H9 (cell line): ENCODE data around the gene COL18A1. TPM values are rescaled to one million over a fixed set of nuclear protein-coding genes. Genes with fewer than 3 reads are reported as not detected.
"Not testable (repeated sequence)": the region's sequence is repeated elsewhere in the genome, so short reads cannot be mapped to it uniquely, and the experiment has no call there.

Experiments used
- DNase-seq: peaks from one replicate; pipeline ENCODE4 v3.0.0-alpha.2; 2017
- H2AFZ ChIP-seq: one replicate; pipeline ENCODE4 v1.6.1; 2013; ENCODE audit warnings: mild to moderate bottlenecking, low read length, control low read depth, moderate library complexity
- H2AK5ac ChIP-seq: 2 replicates; pipeline ENCODE4 v1.6.1; 2013; ENCODE audit warnings: low read length, control low read depth, mixed read lengths; ENCODE audit not compliant: insufficient read length
- H2BK120ac ChIP-seq: one replicate; pipeline ENCODE4 v1.6.1; 2013; ENCODE audit warnings: low read depth, mild to moderate bottlenecking, low read length, control low read depth, inconsistent platforms; ENCODE audit not compliant: poor library complexity, severe bottlenecking
- H2BK12ac ChIP-seq: 2 replicates; pipeline ENCODE4 v1.6.1; 2013; ENCODE audit warnings: low read length, control low read depth, mixed read lengths, low read depth; ENCODE audit not compliant: insufficient read length
- H2BK15ac ChIP-seq: 2 replicates; pipeline ENCODE4 v1.6.1; 2013; ENCODE audit warnings: low read depth, low read length, control low read depth
- H2BK20ac ChIP-seq: one replicate; pipeline ENCODE4 v1.6.1; 2013; ENCODE audit warnings: low read depth, mild to moderate bottlenecking, low read length, control low read depth, inconsistent platforms; ENCODE audit not compliant: poor library complexity, severe bottlenecking
- H2BK5ac ChIP-seq: 2 replicates; pipeline ENCODE4 v1.6.1; 2013; ENCODE audit warnings: low read length, control low read depth, mixed read lengths; ENCODE audit not compliant: insufficient read length
- H3K14ac ChIP-seq: 2 replicates; pipeline ENCODE4 v1.6.1; 2013; ENCODE audit warnings: low read length, control low read depth; ENCODE audit not compliant: insufficient read depth
- H3K18ac ChIP-seq: 2 replicates; pipeline ENCODE4 v1.6.1; 2013; ENCODE audit warnings: low read depth, mild to moderate bottlenecking, mixed read lengths, low read length, control low read depth; ENCODE audit not compliant: insufficient read length
- H3K23ac ChIP-seq: 2 replicates; pipeline ENCODE4 v1.6.1; 2013; ENCODE audit warnings: low read length, control low read depth, mixed read lengths, low read depth; ENCODE audit not compliant: insufficient read length
- H3K23me2 ChIP-seq: 2 replicates; pipeline ENCODE4 v1.6.1; 2013; ENCODE audit warnings: low read depth, mild to moderate bottlenecking, mixed read lengths, low read length, control low read depth; ENCODE audit not compliant: insufficient read length, poor library complexity, severe bottlenecking
- H3K27ac ChIP-seq: 2 replicates; pipeline ENCODE4 v1.5.1; 2013; ENCODE audit warnings: low read length, control low read depth, mixed read lengths, low read depth; ENCODE audit not compliant: insufficient read length
- H3K27me3 ChIP-seq: 2 replicates; pipeline ENCODE4 v1.6.1; 2013; ENCODE audit warnings: low read length, control low read depth, inconsistent platforms; ENCODE audit not compliant: insufficient read depth
- H3K4ac ChIP-seq: 2 replicates; pipeline ENCODE4 v1.6.1; 2013; ENCODE audit warnings: low read depth, mild to moderate bottlenecking, control low read depth, inconsistent platforms, low read length, moderate library complexity
- H3K4me1 ChIP-seq: 2 replicates; pipeline ENCODE4 v1.6.1; 2013; ENCODE audit warnings: low read length, control low read depth, inconsistent platforms; ENCODE audit not compliant: insufficient read depth
- H3K4me2 ChIP-seq: 2 replicates; pipeline ENCODE4 v1.6.1; 2013; ENCODE audit warnings: low read length, control low read depth, mixed read lengths; ENCODE audit not compliant: insufficient read length, insufficient read depth
- H3K56ac ChIP-seq: 2 replicates; pipeline ENCODE4 v1.6.1; 2013; ENCODE audit warnings: low read depth, mild to moderate bottlenecking, mixed read lengths, low read length, control low read depth; ENCODE audit not compliant: insufficient read length
- H3K79me1 ChIP-seq: 2 replicates; pipeline ENCODE4 v1.6.1; 2013; ENCODE audit warnings: low read depth, mild to moderate bottlenecking, moderate library complexity, low read length, control low read depth, inconsistent platforms; ENCODE audit not compliant: insufficient read depth, poor library complexity, severe bottlenecking
- H3K79me2 ChIP-seq: 2 replicates; pipeline ENCODE4 v1.6.1; 2013; ENCODE audit warnings: low read length, control low read depth, inconsistent platforms; ENCODE audit not compliant: insufficient read depth
- H3K9ac ChIP-seq: 2 replicates; pipeline ENCODE4 v1.6.1; 2013; ENCODE audit warnings: low read length, control low read depth, mixed read lengths; ENCODE audit not compliant: insufficient read length; ENCODE audit errors: extremely low read depth
- H3K9me3 ChIP-seq: one replicate; pipeline ENCODE4 v1.6.1; 2013; ENCODE audit warnings: low read depth, low read length, inconsistent platforms; ENCODE audit not compliant: control insufficient read depth
- H3T11ph ChIP-seq: one replicate; pipeline ENCODE4 v1.6.1; 2013; ENCODE audit warnings: mild to moderate bottlenecking, low read length, control low read depth, inconsistent platforms
- H4K20me1 ChIP-seq: one replicate; pipeline ENCODE4 v1.6.1; 2013; ENCODE audit not compliant: control insufficient read depth, insufficient read length, insufficient read depth
- H4K5ac ChIP-seq: 2 replicates; pipeline ENCODE4 v1.6.1; 2013; ENCODE audit warnings: low read depth, mild to moderate bottlenecking, mixed read lengths, low read length, control low read depth; ENCODE audit not compliant: insufficient read length
- H4K8ac ChIP-seq: replicated peaks from 2 replicates; pipeline ENCODE4 v1.6.1; 2013; ENCODE audit warnings: low read length, control low read depth, mixed read lengths, low read depth; ENCODE audit not compliant: insufficient read length
- H4K91ac ChIP-seq: 2 replicates; pipeline ENCODE4 v1.6.1; 2013; ENCODE audit warnings: low read depth, mild to moderate bottlenecking, moderate library complexity, mixed read lengths, low read length, control low read depth; ENCODE audit not compliant: insufficient read length
- H3K27ac Mint-ChIP-seq, 3 experiments: 2 replicates in 2 of 3; 3 replicates in 1 of 3; pipeline ENCODE4 v1.8.0; 2020 to 2021; ENCODE audit warnings: mixed read lengths in 3 of 3, mild to moderate bottlenecking in 1 of 3, moderate library complexity in 1 of 3
- H3K27me3 Mint-ChIP-seq: 2 replicates; pipeline ENCODE4 v1.8.0; 2021; ENCODE audit warnings: low read depth, mild to moderate bottlenecking, moderate library complexity, mixed read lengths
- H3K36me3 Mint-ChIP-seq, 3 experiments: 2 replicates in 2 of 3; 3 replicates in 1 of 3; pipeline ENCODE4 v1.8.0; 2020 to 2021; ENCODE audit warnings: low read depth in 3 of 3, mixed read lengths in 3 of 3; ENCODE audit not compliant: insufficient read depth in 1 of 3
- H3K4me1 Mint-ChIP-seq, 2 experiments: 2 replicates each; pipeline ENCODE4 v1.8.0; 2020; ENCODE audit warnings: mixed read lengths in 2 of 2
- H3K4me3 Mint-ChIP-seq, 2 experiments: 2 replicates in 1 of 2; 3 replicates in 1 of 2; pipeline ENCODE4 v1.8.0; 2020 to 2021; ENCODE audit warnings: mild to moderate bottlenecking in 2 of 2, mixed read lengths in 2 of 2, moderate library complexity in 1 of 2
- H3K9me3 Mint-ChIP-seq, 2 experiments: 2 replicates in 1 of 2; 3 replicates in 1 of 2; pipeline ENCODE4 v1.8.0; 2020; ENCODE audit warnings: mild to moderate bottlenecking in 2 of 2, mixed read lengths in 2 of 2, moderate library complexity in 1 of 2
- WGBS: extraction: QIAGEN DNeasy Blood & Tissue Kit; methylation state at CpG from one replicate; pipeline ENCODE4 v1.1.7; 2013; ENCODE audit warnings: missing lambda C conversion rate, low lambda C conversion rate, mixed read lengths; ENCODE audit not compliant: insufficient read length; ENCODE audit errors: extremely low coverage; 5-methylcytosine and 5-hydroxymethylcytosine counted together
- total RNA-seq: library from RNA; stranded (reverse); gene quantifications from 2 replicates; pipeline ENCODE4 v1.2.1, GENCODE V29; 2021
- TF ChIP-seq, protein P1 (sequence below): fragments of 200-600 bp; sonication (generic); conservative IDR thresholded peaks from 3 replicates; pipeline ENCODE4 v1.8.0; 2021; ENCODE audit warnings: antibody characterized with exemption, mild to moderate bottlenecking

COL18A1 gene
- total RNA-seq, 1 experiment from 2014 or later, result 232 TPM

DNA sequence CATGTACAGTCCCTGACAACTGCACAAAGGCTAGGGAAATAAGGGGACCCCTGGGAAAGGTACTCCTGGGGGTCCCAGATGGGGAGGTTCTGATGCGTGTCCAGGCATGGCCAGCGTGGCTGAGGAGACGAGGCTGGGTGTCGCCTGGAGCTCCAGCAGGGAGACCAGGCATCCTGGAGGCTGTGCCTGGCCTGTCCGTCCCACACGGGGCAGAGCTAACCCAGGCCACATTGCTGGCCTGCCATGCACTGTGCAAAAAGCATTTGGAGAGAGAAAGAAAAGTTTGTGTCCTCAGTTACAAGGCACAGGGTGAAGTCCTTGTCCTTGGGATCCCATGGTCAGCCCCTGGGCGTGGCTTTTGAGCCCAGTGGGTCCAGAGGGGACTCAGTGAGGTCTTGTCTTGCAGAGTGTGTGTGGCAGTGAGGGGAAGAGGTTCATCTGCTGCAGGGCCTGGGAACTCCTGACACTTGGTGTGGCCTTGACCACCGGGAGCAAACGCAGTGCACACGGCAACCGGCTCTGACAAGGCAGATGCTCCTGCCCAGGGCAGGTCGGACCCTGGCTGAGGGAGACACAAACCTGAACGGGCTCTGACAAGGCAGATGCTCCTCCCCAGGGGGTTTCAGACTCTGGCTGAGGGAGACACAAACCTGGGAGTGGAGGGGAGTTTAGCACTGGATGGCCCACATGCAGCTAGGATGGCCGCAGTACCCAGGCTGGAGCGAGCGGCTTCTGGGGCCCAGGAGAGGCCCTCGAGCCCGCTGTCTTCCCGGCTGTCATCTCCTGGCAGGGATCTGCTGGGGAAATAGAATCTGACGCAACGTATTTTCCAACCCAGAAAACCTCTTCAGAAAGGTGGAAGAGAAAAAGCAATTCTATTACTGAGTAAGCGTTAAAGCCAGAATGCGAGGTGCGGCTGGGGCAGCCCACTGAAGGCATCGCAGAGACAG, 37.3 kb upstream of the COL18A1 start:
- TF ChIP-seq, protein P1, sequence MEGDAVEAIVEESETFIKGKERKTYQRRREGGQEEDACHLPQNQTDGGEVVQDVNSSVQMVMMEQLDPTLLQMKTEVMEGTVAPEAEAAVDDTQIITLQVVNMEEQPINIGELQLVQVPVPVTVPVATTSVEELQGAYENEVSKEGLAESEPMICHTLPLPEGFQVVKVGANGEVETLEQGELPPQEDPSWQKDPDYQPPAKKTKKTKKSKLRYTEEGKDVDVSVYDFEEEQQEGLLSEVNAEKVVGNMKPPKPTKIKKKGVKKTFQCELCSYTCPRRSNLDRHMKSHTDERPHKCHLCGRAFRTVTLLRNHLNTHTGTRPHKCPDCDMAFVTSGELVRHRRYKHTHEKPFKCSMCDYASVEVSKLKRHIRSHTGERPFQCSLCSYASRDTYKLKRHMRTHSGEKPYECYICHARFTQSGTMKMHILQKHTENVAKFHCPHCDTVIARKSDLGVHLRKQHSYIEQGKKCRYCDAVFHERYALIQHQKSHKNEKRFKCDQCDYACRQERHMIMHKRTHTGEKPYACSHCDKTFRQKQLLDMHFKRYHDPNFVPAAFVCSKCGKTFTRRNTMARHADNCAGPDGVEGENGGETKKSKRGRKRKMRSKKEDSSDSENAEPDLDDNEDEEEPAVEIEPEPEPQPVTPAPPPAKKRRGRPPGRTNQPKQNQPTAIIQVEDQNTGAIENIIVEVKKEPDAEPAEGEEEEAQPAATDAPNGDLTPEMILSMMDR, result no peak
- H3K56ac ChIP-seq, result no peak overlapping the region
- Mint-ChIP-seq H3K4me1 (peaks cover 40 to 51% of the 10 kb centered on the region in 2 experiments), H3K36me3 (peaks cover 0 to 1% (median 0%) of the 10 kb centered on the region in 3 experiments; a peak in 2 of 7 replicates), H3K9me3 (peaks cover 1 to 6% of the 10 kb centered on the region in 2 experiments), H3K27me3 (peaks cover 12% of the 10 kb centered on the region), H3K27ac (peak overlapping the region in 2 of 3 experiments; percentile 54 to 65; a peak in 3 of 7 replicates), H3K4me3 (no peak overlapping the region)
- DNase-seq, result no peak
- H3K79me2 ChIP-seq, result no peaks in the 10 kb centered on the region
- no CpG with 5 or more reads among the region's 25 CpGs for WGBS
- no peak overlapping the region for H3K4ac ChIP-seq
- no peak overlapping the region for H4K91ac ChIP-seq
- H3K18ac ChIP-seq, result no peak overlapping the region
- H4K8ac ChIP-seq, result no peak overlapping the region
- no peak overlapping the region for H2BK20ac ChIP-seq
- no peak overlapping the region for H3K4me2 ChIP-seq
- H4K20me1 ChIP-seq, result no peaks in the 10 kb centered on the region
- no peaks in the 10 kb centered on the region for H3K9me3 ChIP-seq
- H2BK15ac ChIP-seq, result no peak overlapping the region
- H3K27ac ChIP-seq, result no peak overlapping the region
- H3K9ac ChIP-seq, result no peak overlapping the region
- H3K23me2 ChIP-seq, result no peaks in the 10 kb centered on the region
- peaks cover 2% of the 10 kb centered on the region; the same call in 1 of the 2 replicates for H3K27me3 ChIP-seq
- no peak overlapping the region for H2BK12ac ChIP-seq
- H3K23ac ChIP-seq, result no peak overlapping the region
- H2AK5ac ChIP-seq, result no peak overlapping the region
- no peak overlapping the region for H2AFZ ChIP-seq
- H3K79me1 ChIP-seq, result no peaks in the 10 kb centered on the region
- H2BK5ac ChIP-seq, result no peak overlapping the region
- no peak overlapping the region for H3T11ph ChIP-seq
- no peak overlapping the region for H4K5ac ChIP-seq
- H2BK120ac ChIP-seq, result no peak overlapping the region
- H3K4me1 ChIP-seq, result no peaks in the 10 kb centered on the region; the same call in 1 of the 2 replicates
- 0 out of 2 replicates have a peak overlapping the region, but pooled peaks have one; percentile 24 for H3K14ac ChIP-seq

DNA sequence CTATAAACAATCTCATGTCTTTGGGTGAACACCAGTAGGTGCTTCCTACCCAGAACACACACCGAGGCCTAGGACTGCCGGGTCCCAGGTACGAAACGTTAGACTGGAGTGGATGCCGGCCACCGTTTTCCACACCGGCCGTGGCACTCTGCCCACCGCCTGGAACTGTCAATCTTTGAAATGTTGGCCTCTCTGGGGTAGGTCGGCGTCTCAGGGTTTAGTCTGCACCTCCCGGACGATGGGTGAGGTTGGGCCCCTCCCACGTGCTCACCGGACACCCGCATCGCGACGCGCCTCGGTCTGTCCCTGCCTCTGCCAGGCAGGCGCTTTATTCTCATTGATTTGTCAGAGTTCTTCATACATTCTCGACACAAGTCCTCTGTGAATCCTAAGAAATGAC, 35.9 kb upstream of the COL18A1 start:
- H2BK5ac ChIP-seq, H3T11ph ChIP-seq, H4K20me1 ChIP-seq, H3K14ac ChIP-seq, H3K36me3 Mint-ChIP-seq, H3K79me1 ChIP-seq, H2AFZ ChIP-seq, H3K23me2 ChIP-seq, H4K5ac ChIP-seq, H3K9me3 ChIP-seq, H3K79me2 ChIP-seq, H3K4me2 ChIP-seq, H4K8ac ChIP-seq, H3K4me1 ChIP-seq, H4K91ac ChIP-seq, H2BK12ac ChIP-seq, H3K56ac ChIP-seq, H3K27ac ChIP-seq, H3K27me3 ChIP-seq, H3K9ac ChIP-seq, H3K9me3 Mint-ChIP-seq, H3K4ac ChIP-seq, H2BK120ac ChIP-seq, H2BK20ac ChIP-seq, H3K27ac Mint-ChIP-seq, H2BK15ac ChIP-seq, H3K18ac ChIP-seq, DNase-seq, H2AK5ac ChIP-seq, H3K4me3 Mint-ChIP-seq, H3K23ac ChIP-seq: not testable (repeated sequence)
- WGBS, result no CpG with 5 or more reads among the region's 23 CpGs
- peaks cover 37 to 48% of the 10 kb centered on the region in 2 experiments for H3K4me1 Mint-ChIP-seq
- H3K27me3 Mint-ChIP-seq, result peaks cover 14% of the 10 kb centered on the region
